Activated CD4-positive, alpha-beta memory T cell treated with anti-CD3 and anti-CD28 coated beads, Interleukin-2, amount 10 ng/mL, durations not matched to agents 7 days and 5 days (primary cell): Measurements from ENCODE around the gene JAK3. TPM values are rescaled to one million over a fixed set of nuclear protein-coding genes. Genes with fewer than 3 reads are reported as not detected.
"Not testable (repeated sequence)": the region's sequence is repeated elsewhere in the genome, so short reads cannot be mapped to it uniquely, and the experiment has no call there.

Source experiments
- CTCF ChIA-PET: fragments of 350-600 bp; sonication (Branson Sonifier 250); formaldehyde crosslinking; loops from one replicate; lab custom pipeline; 2021; ENCODE audit warnings: antibody characterized with exemption, inconsistent platforms; lab: Charles Lee
- POLR2A ChIA-PET: fragments of 350-600 bp; sonication (Branson Sonifier 250); formaldehyde crosslinking; loops from one replicate; lab custom pipeline; 2021; ENCODE audit warnings: antibody characterized with exemption; lab: Charles Lee
- DNase-seq: peaks from one replicate; pipeline ENCODE4 v3.0.0-alpha.2; 2020
- H3K27ac Mint-ChIP-seq: one replicate; pipeline ENCODE4 v1.8.0; 2021; ENCODE audit warnings: mild to moderate bottlenecking, mixed read lengths
- H3K27me3 Mint-ChIP-seq: one replicate; pipeline ENCODE4 v1.8.0; 2021; ENCODE audit warnings: mixed read lengths
- H3K36me3 Mint-ChIP-seq: one replicate; pipeline ENCODE4 v1.8.0; 2021; ENCODE audit warnings: low read depth, mixed read lengths
- H3K4me1 Mint-ChIP-seq: one replicate; pipeline ENCODE4 v1.8.0; 2021; ENCODE audit warnings: mixed read lengths
- H3K4me3 Mint-ChIP-seq: one replicate; pipeline ENCODE4 v1.8.0; 2021; ENCODE audit warnings: mild to moderate bottlenecking, mixed read lengths
- H3K9me3 Mint-ChIP-seq: one replicate; pipeline ENCODE4 v1.8.0; 2021; ENCODE audit warnings: mixed read lengths
- total RNA-seq, 2 experiments: library from RNA; stranded (reverse); gene quantifications; one replicate each; pipeline ENCODE4 v1.2.3, GENCODE V29; 2021

JAK3 gene
- total RNA-seq, 2 experiments from 2014 or later, result 233 to 237 TPM

DNA sequence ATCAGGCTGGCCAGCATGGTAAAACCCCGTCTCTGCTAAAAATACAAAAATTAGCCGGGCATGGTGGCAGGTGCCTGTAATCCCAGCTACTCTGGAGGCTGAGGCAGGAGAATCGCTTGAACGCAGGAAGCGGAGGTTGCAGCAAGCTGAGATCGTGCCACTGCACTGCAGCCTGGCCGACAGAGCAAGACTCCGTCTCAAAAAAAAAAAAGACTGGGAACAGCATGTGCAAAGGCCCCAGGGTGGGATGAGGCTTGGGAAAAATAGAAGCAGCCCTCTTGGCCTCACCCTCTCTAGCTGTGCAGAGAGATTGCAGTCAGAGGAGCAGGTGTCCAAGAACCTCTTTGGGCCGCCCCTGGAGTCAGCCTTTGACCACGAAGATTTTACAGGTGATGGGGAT, 69.9 kb downstream of the JAK3 start:
- POLR2A ChIA-PET, H3K9me3 Mint-ChIP-seq, H3K4me3 Mint-ChIP-seq, DNase-seq, H3K27ac Mint-ChIP-seq, H3K27me3 Mint-ChIP-seq: not testable (repeated sequence)
- CTCF ChIA-PET, result interaction anchor here (0.8 to 1.2 kb wide), 2 partner anchors 48 to 75 kb away, joined by 4 to 5 read pairs; no protein-coding TSS in a partner anchor
- peaks cover 21% of the 10 kb centered on the region for H3K4me1 Mint-ChIP-seq
- H3K36me3 Mint-ChIP-seq, result peaks cover 50% of the 10 kb centered on the region

DNA sequence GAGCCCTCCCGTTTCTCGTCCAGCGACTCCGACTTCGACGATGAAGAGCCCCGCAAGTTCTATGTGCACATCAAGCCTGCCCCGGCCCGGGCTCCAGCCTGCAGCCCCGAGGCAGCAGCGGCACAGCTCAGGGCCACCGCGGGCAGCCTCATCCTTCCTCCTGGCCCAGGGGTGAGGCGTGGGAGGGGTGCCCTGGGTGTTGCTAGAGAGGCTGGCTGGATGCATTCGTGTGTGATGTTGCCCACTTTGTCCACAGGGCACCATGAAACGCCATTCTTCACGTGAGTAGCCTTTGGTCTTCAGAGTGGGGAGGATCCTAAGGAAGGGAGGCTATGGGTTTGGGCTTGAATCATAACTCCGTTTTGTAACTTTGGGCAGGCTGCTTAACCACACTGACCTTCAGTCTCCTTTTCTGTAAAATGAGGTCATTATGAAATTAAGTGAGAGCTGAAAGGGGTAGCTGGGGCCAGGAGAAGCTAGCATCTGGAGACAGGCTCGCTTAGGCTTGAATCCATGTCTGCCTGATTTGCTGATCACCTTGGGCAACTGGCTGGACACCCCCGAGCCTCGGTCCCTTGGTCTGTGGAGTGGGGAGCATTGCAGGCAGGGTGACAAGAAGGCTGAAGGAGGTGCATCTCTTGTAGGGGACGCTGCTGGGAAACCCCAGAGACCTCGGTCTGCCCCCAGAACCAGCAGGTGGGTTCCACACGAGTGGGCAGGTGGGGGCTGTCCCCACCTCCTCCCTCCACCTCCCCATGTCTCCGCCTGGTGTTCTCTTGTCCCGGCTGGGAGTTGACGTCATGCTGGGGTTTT, 71.6 kb downstream of the JAK3 start:
- no peak overlapping the region for H3K4me3 Mint-ChIP-seq
- peaks cover 18% of the 10 kb centered on the region for H3K4me1 Mint-ChIP-seq
- peaks cover 51% of the 10 kb centered on the region for H3K36me3 Mint-ChIP-seq
- no peak overlapping the region for H3K27ac Mint-ChIP-seq
- ChIA-PET POLR2A (interaction anchor here (1.4 kb wide), 1 partner anchor 9 kb away, joined by 3 read pairs; no protein-coding TSS in a partner anchor), CTCF (interaction anchor here (1.0 to 1.4 kb wide), 3 partner anchors 73 to 157 kb away, joined by 3 to 6 read pairs (median 3); partner anchors contain the start of gene CCDC124)
- DNase-seq, result no peak
- H3K9me3 Mint-ChIP-seq, result no peaks in the 10 kb centered on the region
- H3K27me3 Mint-ChIP-seq, result no peaks in the 10 kb centered on the region

DNA sequence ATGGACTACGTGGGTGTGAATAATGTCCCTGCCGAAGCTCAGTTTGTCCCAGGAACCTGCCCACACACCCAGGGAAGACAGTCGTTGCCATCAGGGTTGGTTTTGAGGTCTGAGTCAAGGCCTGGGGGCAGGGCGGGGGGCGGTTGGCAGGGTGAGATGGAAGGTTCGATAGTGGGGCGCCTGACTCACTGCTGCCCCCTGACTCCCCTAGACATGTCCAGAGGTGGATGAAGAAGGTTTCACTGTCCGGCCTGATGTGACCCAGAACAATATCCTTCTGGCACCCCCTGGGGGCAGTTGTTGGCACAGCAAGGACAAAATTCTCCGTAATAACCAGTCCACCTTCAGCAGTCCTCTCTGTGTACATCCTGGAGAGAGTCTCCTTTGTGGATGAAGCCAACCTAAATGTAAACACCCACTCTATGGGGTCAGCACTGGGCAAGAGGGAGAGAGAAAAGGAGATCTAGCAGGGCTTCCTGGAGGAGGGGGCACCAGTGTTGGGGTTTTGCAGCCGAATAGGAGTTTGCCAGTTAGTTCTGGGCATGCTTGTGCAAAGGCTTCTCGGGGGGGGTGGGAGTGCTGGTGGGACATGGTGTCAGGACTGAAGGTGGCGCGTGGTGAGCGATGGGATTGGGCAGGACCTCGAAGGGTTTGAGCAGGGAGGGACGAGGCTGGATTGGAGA, 72.4 kb downstream of the JAK3 start:
- Mint-ChIP-seq H3K36me3 (peaks cover 55% of the 10 kb centered on the region), H3K27ac (peak overlapping the region; percentile 66), H3K27me3 (no peaks in the 10 kb centered on the region), H3K4me3 (no peak overlapping the region), H3K4me1 (peaks cover 18% of the 10 kb centered on the region), H3K9me3 (no peaks in the 10 kb centered on the region)
- ChIA-PET CTCF (interaction anchor here (0.7 to 1.6 kb wide), 13 partner anchors 9 to 82 kb away, joined by 3 to 14 read pairs (median 3); partner anchors contain the start of gene FCHO1), POLR2A (no interaction called here)
- DNase-seq, result peak; percentile 42

Other genes starting within 250 kb of the JAK3 start
- under 1 TPM in 1 of 2 experiments, not detected in 1; 0.03 TPM for gene UNC13A, start 159.6 kb downstream of the JAK3 start, total RNA-seq
- gene MAP1S, start 128.5 kb downstream of the JAK3 start, total RNA-seq, result 10 to 100 TPM; 66.2 to 76.2 TPM
- 10 to 100 TPM; 64.8 to 76.7 TPM for gene FCHO1, start 96.5 kb downstream of the JAK3 start, total RNA-seq
- gene B3GNT3, start 52.8 kb downstream of the JAK3 start, total RNA-seq, result not detected
- gene INSL3, start 26.5 kb downstream of the JAK3 start, total RNA-seq, result 1 to 10 TPM; 7.9 to 9.0 TPM
- 1,000 to 10,000 TPM; 2,013 to 2,059 TPM for gene RPL18A, start 11.9 kb upstream of the JAK3 start, total RNA-seq
- gene SLC5A5, start 24.0 kb upstream of the JAK3 start, total RNA-seq, result 1 to 10 TPM; 1.7 to 2.0 TPM
- gene CCDC124, start 85.0 kb upstream of the JAK3 start, total RNA-seq, result 10 to 100 TPM; 59.3 to 60.8 TPM
- gene KCNN1, start 119.1 kb upstream of the JAK3 start, total RNA-seq, result not detected
- gene ARRDC2, start 160.2 kb upstream of the JAK3 start, total RNA-seq, result 10 to 100 TPM; 60.7 to 62.0 TPM
- 10 to 100 TPM; 66.1 to 70.6 TPM for gene IL12RB1, start 239.0 kb upstream of the JAK3 start, total RNA-seq
- 10 to 100 TPM; 29.2 to 29.9 TPM for gene MAST3, start 249.8 kb upstream of the JAK3 start, total RNA-seq